ENCODE measurements around the gene SNX32.

SNX32 gene

DNA sequence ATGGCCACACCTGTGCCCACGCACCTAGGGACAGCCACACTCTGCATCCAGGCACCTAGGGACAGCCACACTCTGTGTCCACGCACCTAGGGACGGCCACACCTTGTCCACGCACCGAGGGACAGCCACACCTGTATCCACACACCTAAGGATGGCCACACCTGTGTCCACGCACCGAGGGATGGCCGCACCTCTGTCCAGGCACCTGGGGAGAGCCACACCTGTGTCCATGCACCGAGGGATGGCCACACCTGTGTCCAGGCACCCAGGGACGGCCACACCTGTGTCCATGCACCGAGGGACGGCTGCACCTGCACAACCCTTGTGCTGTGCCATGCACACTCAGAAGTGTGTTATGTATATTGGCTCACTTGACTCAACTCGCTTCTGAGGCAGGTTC, 36.1 kb upstream of the SNX32 start:
- no peak for DNase-seq

DNA sequence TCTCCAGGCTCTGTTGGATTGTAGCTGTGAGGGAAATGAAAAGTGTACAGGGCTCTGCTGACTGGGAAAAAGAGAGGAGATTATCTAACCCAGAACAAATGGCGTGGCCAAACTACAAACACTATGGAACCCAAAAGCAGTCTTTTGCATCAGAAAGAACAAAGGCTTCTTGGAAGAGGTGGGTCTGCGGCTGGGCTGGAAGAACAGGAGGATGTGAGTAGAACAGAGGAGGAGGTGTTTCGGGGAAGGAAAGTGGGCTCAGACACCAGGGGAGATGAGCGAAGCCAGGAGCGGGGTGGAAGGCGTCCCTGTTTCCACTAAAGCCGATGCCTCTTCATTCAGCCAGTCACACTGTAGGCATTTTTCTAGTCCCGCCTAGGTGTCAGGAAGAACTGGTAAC, 34.9 kb upstream of the SNX32 start:
- no peak for DNase-seq

DNA sequence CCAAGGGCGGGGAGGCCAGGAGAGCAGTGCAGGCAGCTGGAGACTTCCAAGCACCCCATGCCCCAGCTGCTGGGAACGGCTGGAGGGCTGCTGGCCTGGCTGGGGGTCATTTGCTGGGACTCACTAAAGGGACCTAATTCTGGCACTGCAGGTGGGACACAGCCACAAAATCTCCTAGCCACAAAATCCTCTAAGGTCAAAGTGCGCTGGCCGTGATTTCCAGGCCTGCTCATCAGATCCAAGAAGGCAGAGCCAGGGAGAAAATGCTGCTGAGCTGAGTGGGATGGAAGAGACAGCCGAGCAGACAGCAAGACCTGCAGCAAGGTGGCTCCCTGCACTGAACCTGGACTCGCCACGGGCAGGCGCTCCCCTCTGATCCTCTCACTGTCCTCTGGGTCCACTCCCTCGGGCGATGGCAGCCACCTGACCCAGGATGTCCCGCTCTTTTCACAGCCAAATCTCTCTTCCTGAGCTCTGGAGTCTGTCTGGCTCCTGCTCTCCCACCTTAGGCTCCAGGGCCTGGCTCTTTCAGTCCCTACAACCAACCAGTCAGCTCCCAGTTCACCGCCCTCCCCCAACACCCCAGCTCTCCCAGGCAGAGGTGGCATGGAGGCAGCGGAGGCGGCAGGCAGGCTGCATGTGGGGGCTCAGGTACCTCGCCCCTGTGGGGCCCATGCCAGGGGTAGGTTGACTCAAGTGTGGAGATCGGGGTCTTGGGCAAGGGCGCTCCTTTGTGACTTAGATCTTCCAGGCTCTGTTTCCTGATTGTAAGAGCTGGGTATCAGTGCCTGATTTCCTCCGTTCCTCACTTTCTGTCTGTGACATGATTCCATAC, 32.4 kb upstream of the SNX32 start:
- DNase-seq: no peak

DNA sequence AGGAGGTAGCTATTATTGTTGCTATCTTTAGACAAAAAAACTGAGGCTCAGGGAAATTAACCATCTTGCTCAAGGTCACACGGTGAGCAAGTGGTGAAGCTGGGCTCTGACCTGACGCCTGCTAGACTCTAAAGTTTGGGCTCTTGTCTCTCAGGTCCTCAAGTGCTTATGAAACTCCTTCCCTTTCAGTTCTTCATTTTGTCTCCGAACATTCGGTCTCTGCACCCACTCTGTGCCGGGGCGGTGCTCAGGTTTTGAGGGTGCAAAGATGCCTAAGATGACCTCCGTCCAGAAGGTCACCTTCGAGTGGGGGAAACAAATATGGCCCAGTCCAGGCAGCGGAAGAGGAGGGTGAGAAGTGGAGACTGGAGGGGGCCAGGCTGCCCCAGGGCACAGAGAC, 30.9 kb upstream of the SNX32 start:
- DNase-seq: no peak

DNA sequence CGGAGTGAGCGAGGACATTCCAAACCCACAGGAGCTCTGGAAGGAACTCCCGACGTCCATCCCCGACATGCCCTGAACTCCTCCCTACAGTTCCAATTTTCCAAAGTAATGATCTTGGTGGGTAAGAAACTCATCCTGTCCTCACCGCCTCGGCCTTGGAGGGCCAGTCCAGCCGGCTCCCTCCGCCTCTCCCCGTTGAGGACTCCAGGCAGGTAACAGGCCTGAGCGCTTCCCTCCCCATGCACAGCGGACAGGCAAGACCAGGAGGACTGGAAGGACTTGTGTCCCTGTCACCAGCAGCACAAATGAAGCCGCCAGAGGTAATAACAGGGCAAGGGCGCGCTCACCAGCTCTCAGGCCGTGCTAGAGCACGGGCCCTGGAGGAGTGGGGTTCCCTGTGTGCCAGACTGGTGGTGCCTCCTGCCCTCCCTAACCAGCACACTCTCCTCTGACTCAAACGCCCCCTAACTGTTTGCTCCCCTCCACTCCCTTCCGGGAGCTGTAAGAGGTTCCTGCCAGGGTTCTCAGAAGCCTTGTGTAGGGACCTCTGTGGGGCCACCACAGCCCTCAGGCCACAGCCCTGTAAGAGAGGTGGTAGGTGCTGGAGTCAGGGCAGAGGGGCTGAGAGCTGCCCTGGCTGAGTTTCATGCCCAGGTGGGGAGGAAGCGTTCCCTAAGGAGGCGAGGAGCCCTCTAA, 29.8 kb upstream of the SNX32 start:
- peak; percentile 60 for DNase-seq

DNA sequence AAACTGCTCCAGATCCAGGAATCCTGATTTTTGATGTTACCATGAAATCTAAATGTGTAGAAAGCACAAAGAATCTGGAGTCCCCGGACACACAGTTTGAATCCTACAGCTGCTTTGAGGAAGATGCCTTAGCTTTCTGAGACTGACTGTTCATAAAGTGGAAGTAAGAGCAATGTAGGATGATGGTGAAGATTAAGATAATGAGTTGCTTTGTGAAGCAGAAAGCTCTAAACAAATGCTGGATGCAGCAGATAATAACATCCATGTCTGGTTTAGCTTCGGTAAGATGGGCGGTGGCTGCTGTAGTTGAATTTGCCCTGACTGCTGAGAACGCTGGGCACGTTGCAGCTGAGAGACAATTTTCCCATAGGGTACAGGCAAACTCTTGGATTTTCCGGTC, 26.8 kb upstream of the SNX32 start:
- no peak for DNase-seq

DNA sequence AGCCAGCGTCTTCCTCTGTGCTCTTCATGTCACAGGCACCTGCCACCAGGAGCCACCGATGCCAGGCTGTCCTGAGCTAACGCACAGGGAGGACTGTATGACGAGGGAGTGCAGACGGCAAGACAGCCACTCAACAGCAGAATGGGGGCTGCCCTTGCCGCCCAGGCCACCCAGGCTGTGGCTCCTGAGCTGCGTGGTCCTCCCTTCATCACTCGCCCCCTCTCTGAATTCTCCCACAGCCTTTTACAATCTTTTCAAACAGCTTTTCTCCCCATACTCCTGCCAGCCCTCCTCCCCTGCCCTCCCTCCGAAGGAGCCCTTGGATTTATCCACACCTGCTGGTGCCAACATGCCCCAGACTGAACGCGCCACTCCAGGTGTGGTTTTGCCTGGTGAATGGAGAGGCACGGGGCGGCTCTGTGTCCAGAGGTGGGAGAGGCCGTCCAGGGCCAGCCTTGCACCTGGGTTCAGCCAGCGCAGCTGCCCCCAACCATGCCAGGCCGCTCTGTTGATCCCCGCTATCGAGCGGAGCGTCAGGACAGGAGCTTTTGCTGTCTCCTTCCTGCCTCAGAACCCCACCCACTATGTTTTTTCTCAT, 24.9 kb upstream of the SNX32 start:
- no peak for DNase-seq

DNA sequence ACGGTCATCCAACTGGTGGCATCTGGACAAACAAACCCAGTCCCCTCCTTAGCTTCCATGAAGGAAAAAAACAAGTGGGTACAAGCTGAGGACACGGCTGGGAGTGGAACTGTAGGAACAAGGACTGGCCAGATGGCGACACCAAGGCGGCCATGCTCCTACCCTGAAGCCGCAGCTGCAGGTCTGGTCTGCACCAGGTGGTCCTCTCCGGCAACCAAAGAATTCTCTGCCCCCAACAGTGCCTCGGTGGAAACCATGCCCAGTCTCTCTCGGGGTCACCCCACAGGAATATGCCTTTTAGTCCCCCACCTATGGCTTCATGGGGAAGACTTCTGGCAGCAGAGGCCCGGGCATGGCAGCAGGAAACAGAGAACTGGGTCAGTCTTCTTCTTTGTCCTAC, 24.3 kb upstream of the SNX32 start:
- DNase-seq: no peak

DNA sequence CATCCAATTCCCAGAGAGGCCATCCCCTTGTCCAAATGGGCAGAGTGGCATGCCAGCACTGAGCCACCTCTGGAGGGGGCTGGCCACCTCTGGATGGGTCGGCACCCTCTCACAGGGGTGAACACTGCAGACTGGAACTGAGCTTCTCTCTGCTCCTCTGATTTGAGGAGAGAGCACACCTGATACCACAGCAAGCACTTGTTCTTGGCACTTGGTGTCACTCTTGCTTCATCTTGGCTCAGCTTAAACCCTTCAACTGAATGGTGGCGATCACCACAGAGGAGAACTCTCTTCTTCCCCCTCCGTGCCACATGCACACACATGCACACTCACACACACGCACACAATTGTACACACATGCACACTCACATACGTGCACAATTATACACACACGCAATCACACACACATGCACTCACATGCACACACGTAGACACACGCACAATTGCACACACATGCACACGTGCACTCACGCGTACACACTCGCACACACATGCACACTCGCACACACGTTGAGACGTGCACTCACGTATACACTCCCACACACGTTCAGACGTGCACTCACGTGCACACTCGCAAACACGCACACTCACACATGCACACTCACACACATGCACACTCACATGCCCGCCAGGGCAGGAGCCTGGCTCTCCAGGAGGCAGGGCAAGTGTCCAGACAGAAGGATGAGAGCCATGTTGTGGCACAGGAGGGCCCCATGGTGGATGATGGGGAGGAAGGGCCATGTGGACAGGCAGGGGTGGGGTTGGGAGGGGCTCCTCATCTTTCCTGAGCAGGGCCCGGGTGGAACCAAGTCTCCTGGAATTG, 23.5 kb upstream of the SNX32 start:
- no peak for DNase-seq

DNA sequence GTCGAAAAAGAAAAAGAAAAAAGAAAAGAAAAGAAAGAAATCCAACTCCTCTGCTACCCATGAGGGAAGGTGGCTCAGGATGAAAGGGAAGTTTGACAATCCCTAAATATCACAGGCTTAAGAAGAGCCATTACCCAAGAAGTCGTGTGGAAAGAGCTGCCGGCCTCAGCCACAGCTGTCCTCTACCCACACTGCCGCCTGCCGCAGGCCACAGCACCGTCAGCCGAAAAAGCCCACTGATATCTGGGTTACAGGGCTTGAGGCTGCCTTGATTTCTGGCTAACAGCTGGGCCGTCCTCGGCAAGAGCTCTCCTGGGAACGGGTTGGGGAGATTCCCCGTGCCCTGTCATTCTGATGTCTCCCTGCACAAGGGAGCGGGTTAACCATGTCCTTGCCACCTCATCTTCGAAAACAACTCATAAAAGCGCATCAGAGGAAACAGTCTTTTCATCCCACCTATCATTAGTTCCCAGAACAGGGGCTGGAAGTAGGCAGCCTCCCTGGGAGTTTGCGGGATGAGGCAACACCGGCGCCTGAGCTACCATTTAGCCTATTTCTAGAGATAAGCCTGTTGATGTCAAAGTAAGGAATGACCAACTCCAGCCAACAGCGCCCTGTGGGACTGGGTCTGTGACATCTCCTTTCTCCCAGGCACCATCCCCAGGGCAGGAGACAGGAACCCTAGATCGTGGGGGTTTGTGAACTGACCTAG, 21.8 kb upstream of the SNX32 start:
- peak; percentile 70 for DNase-seq

DNA sequence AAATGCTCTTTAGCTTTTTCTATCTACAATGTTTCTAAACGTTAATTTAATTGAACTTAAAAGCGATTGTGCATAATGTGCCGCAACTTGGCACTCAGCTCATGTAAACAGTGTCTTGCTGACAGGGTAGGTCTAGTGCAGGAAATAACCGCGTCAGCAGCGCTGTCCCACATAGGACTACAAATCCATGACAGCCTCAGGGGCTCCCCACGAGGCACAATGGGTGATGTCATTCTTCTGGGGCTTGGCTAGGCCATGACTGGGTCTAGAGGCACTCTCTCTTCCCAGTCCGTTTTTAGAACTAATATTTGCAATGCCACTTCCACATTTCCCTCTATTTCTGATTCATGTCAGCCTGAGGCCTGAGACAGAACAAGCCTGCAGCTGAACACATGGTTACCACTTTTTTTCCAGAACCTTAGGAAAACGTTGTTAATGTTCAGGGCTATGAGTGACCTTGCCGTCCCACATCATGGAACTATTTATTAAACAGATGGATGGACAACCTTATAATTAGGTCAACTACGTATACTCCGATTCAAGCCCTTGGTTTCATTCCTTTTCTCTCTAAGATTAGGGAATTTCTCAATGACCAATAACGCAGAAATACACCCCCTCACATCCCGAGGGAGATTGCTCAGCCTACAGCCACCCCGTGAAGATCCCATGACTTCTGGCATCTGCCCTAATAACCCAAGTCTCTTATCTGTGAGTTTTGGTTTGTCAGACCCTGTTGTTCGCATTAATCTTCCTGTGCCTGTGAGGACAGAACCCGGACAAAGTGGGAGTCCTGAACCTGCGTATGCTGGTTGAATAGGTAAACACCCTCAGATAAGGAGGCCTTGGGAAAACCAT, 19.4 kb upstream of the SNX32 start:
- no peak for DNase-seq

DNA sequence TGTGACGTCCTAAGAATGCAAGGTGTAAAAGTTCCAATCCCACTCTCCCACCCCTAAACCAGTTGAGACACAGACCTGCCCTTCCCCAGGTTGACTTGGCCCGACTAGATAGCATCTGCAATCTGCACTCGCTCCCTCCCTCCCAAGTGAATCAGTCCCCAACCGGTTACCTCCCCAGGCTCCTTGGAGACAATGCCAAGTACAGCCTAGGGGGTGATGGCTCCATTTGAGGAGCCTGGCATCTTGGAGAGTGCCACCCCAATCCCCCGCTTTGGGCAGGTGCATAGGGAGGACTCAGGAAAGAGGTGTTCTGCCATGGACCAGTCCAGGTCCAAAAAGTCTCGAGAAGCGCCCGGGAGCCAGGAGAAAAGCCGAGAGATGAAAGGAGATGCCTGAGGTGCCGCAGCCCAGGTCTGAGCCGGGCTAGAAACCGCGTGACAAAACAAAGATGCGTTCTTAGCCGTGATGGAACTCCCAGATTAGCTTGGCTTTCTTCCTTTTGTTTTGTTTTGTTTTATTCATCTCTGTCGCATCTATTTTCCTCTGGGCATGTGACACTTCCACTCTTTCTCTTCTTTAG, 18.7 kb upstream of the SNX32 start:
- peak; percentile 65 for DNase-seq

DNA sequence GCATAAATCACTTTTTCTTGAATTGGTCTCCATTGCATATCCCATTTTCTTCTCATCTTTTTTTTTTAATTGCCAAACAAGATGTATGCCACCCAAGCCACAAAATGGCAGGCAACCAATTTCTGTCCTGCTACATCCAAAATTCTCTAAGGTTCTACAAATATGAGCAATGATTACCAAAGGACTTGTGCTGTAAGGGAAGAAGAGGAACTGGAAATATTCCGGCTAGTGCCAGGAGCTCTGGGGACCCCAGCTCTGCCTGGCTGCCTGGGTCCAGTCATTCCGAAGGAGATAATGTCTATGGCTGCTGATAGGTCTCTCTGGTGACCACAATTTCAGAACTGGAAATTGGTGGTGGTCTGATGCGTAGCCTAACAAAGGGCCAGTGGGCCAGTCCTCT, 17.1 kb upstream of the SNX32 start:
- no peak for DNase-seq

DNA sequence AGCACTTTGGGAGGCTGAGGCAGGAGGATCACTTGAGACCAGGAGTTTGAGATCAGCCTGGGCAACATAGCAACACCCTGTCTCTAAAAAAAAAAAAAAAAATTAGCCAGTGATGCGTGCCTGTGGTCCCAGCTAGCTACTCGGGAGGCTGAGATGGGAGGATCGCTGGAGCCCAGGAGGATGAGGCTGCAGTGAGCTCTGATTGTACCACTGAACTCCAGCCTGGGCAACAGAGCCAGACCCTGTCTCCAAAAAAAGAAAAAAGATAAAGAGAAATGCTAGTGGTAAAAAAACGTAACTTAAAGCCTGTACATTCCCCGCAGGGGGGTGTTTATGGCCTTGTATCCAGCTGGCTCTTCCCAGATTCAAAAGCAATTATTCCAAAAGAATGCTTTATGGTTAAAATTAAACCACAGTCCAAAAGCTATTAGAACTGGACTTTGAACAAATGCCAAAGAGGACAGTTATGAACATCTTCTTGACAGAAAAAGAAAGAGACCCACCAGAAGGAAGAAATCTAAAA, 16.4 kb upstream of the SNX32 start:
- no peak for DNase-seq

DNA sequence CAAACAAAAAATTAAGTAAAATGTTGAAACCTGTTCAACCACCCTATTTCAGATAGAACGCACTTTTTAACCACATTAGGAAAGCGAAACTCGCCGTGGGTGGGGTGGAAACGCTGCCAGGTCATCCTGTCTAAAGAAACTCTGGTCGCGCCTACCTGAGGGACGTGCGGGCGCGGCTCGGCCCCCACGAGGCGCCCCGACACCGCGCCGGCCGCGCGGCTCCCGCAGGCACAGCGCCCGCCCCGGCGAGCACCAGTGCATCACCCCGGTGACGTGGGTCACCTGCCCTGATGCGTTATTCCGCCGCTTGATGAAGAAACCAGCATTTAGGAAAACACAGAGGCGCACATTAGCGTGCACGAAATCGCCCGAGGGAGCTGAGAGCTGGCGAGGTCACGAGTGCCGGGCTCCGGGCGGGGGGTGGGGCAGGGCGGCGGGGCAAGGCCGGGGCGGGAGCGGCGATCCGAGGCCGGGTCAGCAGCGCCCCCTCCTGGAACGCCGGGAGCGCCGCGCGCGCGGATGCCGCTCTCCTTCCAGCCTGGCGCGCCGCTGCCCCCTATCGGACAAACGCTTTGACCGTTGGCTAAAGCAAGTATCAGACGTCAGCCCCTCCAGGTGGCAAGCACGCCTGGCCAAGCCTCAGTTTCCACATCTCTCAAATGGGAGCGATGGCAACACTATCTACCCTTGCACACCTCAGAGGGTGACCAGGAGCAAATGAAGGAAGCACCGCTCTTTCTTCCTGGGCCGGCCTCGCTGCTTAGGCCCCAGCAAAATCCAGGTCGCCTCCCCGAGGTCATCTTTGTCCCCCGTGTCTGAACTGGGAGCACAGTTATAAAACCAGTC, 15.7 kb upstream of the SNX32 start:
- DNase-seq: peak; percentile 91

DNA sequence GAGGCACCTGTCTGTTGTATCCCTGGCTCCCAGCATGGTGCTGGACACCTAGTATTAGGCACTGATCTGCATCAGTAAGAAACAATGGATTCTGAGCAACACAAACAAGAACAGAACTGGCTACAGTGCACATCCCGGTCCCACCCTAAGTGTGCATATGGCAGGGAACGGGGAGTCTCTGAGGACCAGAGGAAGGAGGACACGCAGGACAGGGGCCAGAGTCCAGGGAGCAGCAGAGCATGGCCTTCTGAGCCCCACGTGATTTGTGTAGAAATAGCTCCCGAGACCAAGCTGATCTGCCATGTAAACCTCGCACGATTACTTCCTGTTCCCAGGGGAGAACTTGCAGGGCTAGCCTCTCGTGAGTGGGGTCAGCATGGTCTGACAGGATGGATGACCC, 12.7 kb upstream of the SNX32 start:
- no peak for DNase-seq

DNA sequence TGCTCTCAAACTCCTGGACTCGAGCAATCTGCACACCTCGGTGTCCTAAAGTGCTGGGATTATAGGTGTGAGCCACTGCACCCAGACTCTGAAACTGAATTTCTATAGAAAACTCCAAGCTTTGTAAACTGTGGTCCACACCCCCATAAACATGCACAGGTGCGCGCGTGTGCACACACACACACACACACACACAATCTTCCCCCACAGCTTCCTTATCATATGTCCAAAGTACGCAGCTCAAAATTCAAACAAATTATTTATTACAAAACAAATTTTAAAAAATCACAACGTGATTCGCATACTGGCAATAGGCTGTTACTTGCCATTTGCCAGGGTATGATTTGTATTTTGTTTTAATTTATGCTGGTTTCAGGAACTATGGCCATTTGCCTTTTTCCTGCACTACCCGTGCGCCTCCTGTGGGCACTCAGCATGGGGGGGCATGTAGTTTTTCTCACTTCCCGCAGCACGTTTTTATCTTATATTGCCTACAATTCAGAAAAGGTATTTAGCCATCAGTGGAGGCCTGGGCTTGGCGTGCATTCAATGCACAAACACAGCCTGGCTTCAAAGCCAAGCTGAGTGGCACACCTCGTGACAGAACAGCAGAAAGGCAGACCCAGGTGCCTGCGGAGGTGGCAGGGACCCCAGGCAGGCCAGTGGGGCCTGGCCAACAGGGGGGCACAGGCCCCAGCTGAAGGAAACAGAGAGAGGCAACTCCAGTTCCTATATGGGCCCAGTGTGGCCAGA, 10.8 kb upstream of the SNX32 start:
- DNase-seq: no peak

DNA sequence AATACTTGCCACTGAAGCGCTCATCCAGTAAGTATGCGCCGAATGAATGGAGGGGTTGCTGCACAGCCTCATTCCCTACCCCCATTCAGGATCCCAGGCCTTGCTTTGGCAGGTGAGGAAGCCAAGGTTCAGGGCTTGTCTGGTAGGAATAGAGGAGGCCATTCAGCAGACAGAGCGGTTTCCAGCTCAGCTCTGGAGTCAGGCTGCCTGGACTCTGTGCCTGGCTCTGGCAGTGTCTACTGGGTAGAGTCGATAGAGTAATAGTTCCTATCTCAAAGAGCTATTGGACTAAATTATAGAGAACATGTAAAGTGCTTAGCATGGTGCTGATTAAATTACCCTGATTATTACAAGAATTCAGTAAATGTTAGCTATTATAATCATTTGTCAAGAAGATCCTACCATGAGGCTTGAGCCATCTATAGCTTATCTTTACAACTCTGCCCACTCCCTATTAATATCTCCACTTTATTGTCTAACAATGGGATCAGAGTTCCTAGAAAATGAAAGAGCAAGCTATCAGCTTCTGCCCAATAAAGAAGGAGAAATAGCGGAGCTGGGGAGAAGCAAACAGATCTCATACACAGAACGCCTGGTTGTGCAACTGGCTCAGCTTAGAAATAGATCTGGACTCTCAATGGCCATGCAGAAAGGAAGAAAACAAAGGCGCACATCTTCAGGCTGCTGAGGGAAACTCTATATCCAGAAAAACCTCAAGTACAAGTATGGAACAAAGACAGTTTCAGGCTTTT, 6.6 kb upstream of the SNX32 start:
- no peak for DNase-seq
